ENCODE measurements around the gene ATP8B4.

ATP8B4 gene

DNA sequence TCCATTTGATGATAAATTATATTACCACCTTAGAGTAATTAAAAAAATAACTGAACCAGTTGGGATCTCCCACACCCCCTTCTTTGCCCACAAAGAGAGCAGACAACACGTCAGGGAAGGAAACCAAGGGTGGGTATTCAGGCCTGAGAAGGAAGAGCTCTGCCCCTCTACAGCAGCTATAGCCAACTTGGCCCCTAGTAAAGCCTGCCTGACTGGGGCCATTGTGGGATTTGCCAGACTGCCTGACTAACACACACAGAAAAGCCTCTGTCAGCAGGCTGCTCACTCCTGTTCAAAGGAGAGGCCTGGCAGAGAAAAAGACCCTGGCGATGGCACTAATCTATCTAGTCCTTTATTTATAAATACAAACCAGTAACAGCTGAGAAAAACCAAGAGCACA lies 41.4 kb downstream of the ATP8B4 start:
- no peak for DNase-seq (ENCODE audit: extremely low read depth, low read depth)
- TF ChIP-seq, protein P1, sequence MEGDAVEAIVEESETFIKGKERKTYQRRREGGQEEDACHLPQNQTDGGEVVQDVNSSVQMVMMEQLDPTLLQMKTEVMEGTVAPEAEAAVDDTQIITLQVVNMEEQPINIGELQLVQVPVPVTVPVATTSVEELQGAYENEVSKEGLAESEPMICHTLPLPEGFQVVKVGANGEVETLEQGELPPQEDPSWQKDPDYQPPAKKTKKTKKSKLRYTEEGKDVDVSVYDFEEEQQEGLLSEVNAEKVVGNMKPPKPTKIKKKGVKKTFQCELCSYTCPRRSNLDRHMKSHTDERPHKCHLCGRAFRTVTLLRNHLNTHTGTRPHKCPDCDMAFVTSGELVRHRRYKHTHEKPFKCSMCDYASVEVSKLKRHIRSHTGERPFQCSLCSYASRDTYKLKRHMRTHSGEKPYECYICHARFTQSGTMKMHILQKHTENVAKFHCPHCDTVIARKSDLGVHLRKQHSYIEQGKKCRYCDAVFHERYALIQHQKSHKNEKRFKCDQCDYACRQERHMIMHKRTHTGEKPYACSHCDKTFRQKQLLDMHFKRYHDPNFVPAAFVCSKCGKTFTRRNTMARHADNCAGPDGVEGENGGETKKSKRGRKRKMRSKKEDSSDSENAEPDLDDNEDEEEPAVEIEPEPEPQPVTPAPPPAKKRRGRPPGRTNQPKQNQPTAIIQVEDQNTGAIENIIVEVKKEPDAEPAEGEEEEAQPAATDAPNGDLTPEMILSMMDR (IDR thresholded peaks at IDR 0.05; ENCODE audit: low read depth, low read length, missing control alignments): no peak
- H3K4me3 ChIP-seq (replicated peaks; ENCODE audit: low read depth, low read length): no peak overlapping the region

DNA sequence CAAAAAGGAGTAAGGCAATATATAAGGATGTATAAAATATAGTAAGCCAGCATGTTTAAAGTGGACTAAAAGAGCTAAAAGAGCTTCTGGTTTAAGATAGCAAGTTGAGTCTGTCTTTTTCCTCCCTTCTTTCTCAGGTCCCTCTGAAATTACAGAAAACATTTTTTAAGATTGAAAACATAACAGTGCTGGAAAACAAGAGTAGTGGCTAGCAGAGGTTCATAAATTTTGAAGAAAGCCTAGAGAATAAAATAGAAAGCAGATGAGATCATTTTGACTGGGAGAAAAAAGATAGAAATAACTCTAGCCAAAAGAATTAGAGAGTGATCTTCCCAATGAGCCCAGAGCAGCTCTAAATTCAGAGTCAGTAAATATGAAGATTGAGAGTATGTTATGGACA lies 41.9 kb downstream of the ATP8B4 start:
- no peak for DNase-seq (ENCODE audit: extremely low read depth, low read depth)
- no peak overlapping the region for H3K4me3 ChIP-seq (replicated peaks; ENCODE audit: low read depth, low read length)
- TF ChIP-seq, protein P1 (IDR thresholded peaks at IDR 0.05; ENCODE audit: low read depth, low read length, missing control alignments): no peak

DNA sequence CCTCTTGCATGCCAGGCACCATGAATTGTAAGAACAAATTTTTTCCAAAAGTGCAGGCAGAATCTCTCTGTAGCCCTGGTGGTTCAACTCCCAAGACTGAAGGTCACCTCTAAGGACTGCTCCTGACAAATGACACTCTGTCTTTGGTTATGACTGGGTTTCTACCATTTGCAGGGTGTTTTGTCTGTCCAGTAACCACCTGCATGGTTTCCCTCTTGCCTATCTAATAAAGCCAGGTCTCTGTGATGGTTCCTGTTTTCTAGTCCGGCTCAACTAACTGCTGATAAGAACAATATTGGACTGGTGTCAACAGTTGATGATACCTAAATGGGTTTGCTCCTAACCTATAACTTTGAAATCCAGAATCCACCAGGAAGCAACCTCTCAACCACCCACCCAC lies 43.7 kb downstream of the ATP8B4 start:
- no peak overlapping the region for H3K4me3 ChIP-seq (replicated peaks; ENCODE audit: low read depth, low read length)
- TF ChIP-seq, protein P1 (IDR thresholded peaks at IDR 0.05; ENCODE audit: low read depth, low read length, missing control alignments): no peak
- no peak for DNase-seq (ENCODE audit: extremely low read depth, low read depth)

DNA sequence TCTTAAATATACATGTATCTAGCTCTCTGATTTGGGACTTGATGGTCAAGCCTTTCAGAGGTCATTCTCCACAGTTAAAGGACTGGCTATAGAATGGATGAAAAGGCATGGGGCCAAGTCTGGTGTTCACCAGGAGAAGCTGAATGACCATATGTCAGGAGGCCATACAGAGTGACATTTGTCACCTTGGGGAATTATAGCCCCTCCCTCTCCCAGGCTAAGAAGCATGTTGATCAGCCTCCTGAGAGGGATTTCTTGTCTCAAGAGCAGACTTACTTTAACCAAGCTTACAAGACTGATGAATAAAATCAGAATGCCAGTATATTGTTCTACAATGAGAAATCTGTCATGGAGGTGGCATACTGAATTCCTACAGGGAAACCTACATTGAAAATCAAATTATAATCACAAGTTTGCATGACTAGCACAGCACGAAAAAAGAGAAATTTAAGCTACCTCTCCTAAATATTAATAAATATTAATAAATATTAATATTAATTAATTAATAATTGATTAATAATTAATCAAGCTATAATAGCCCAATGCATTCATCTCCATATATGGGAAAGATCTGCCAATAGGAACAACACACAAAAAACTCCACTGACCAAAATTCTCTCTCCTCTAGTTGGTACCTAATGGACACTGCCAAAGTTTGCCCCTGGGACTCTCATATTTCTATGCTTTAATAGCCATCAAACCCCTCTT lies 47.3 kb downstream of the ATP8B4 start:
- no peak for DNase-seq (ENCODE audit: extremely low read depth, low read depth)
- H3K4me3 ChIP-seq (replicated peaks; ENCODE audit: low read depth, low read length): no peak overlapping the region
- TF ChIP-seq, protein P1 (IDR thresholded peaks at IDR 0.05; ENCODE audit: low read depth, low read length, missing control alignments): no peak

DNA sequence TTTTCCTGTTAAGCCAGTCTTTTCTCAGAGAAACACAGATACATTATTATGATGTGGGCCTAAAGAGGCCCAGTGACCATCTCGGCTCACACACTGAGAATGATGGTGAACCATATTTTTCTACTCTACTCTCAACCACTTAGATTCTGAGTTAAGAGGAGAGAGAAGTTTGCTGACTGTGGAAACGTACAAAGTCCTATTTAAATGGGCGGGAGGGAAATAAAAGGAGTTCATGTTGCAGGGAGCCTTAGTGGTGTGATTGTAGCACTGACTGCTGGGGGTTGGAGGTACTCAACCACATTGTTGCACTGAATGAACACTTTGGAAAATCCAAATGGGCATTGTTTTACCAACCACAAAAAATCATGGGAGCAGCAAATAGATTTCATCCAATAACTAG lies 51.0 kb downstream of the ATP8B4 start:
- TF ChIP-seq, protein P1 (IDR thresholded peaks at IDR 0.05; ENCODE audit: low read depth, low read length, missing control alignments): no peak
- H3K4me3 ChIP-seq (replicated peaks; ENCODE audit: low read depth, low read length): no peak overlapping the region
- no peak for DNase-seq (ENCODE audit: extremely low read depth, low read depth)

DNA sequence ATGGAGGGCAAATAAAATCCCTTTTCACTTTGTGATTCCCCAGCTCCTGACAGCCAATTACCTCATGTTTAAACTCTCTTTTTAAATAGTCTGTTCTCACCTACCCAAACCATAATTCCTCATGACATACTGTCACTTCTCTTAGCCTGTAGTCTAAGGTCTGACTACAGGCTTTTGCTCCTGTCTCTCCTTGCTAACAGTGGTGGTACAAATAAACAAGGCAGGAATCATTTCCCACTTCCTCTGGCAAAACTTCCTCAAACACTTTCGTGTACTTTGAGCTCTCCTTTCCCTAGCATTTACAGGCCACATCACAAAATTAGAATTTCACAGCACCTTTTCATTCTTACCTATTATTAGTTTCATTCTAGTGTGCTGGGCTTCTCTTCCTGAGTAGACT lies 51.8 kb downstream of the ATP8B4 start:
- H3K4me3 ChIP-seq (replicated peaks; ENCODE audit: low read depth, low read length): no peak overlapping the region
- no peak for DNase-seq (ENCODE audit: extremely low read depth, low read depth)
- TF ChIP-seq, protein P1 (IDR thresholded peaks at IDR 0.05; ENCODE audit: low read depth, low read length, missing control alignments): no peak

DNA sequence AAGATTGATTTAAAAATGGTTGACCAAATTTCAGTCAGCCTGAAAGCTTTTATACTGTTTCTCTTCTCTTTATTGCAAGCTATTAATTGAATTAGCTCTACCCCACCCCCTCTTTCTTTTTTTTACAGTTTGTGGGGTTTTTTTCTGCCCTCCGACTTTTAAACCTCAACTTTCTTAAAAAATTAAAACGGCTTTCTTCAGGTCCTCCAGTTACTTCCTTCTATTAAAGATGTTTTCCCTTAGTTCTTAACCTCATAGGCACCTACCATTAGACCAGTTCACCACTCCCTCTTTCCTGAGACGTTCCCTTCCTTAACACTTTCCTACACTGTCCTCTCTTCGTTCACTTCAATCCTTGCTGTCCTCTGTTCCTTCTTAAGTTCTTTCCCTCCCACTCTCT lies 52.4 kb downstream of the ATP8B4 start:
- TF ChIP-seq, protein P1 (IDR thresholded peaks at IDR 0.05; ENCODE audit: low read depth, low read length, missing control alignments): no peak
- no peak overlapping the region for H3K4me3 ChIP-seq (replicated peaks; ENCODE audit: low read depth, low read length)
- no peak for DNase-seq (ENCODE audit: extremely low read depth, low read depth)
